ENCODE data around the gene DYNLT2B.
"Not testable (repeated sequence)": the region's sequence is repeated elsewhere in the genome, so short reads cannot be mapped to it uniquely, and the experiment has no call there.

The DYNLT2B gene

GRCh38 chr3:196268284-196269163 lies 49.5 kb downstream of the DYNLT2B start:
- DNase-seq, result no peak

DNA sequence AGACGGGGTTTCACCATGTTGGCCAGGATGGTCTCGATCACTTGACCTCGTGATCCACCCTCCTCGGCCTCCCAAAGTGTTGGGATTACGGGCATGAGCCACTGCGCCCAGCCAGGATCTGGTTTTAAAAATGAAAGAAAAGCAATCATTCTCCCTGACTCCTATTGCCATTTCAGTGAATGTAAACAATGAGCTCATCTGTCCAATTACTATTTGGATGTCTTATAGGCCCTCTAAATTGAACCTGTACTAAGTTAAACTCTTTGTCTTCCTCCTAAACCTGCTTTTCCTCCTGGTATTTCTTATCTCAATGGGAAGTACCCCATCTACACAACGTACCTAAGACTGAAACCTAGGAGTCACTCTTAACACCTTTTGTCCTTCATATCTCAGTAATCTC lies 54.2 kb downstream of the DYNLT2B start:
- DNase-seq, result no peak

- no peak for DNase-seq
Measured at GRCh38 chr3:196260784-196261183, 57.3 kb downstream of the DYNLT2B start.

GRCh38 chr3:196255776-196256175 lies 62.3 kb downstream of the DYNLT2B start:
- DNase-seq, result no peak

GRCh38 chr3:196254376-196255283 lies 63.4 kb downstream of the DYNLT2B start:
- DNase-seq, result no peak

- DNase-seq, result no peak
Measured at GRCh38 chr3:196251918-196252317, 66.1 kb downstream of the DYNLT2B start.

- DNase-seq, result no peak
Measured at GRCh38 chr3:196246612-196247308, 71.3 kb downstream of the DYNLT2B start.

GRCh38 chr3:196244166-196244565 lies 73.9 kb downstream of the DYNLT2B start:
- DNase-seq, result not testable (repeated sequence)

GRCh38 chr3:196241704-196242103 lies 76.3 kb downstream of the DYNLT2B start:
- DNase-seq, result no peak

Data from NCI-H1105 (cell line).